HG03469 (cell line): Measurements from ENCODE around the gene FAF1.

ENCODE experiments used
- ATAC-seq: cut with Tn5 transposase; IDR thresholded peaks from one replicate; pipeline ENCODE4 v1.9.1; 2021; ENCODE audit warnings: mild to moderate bottlenecking, moderate library complexity, moderate number of reproducible peaks; ENCODE audit not compliant: unreplicated experiment

Gene FAF1

DNA sequence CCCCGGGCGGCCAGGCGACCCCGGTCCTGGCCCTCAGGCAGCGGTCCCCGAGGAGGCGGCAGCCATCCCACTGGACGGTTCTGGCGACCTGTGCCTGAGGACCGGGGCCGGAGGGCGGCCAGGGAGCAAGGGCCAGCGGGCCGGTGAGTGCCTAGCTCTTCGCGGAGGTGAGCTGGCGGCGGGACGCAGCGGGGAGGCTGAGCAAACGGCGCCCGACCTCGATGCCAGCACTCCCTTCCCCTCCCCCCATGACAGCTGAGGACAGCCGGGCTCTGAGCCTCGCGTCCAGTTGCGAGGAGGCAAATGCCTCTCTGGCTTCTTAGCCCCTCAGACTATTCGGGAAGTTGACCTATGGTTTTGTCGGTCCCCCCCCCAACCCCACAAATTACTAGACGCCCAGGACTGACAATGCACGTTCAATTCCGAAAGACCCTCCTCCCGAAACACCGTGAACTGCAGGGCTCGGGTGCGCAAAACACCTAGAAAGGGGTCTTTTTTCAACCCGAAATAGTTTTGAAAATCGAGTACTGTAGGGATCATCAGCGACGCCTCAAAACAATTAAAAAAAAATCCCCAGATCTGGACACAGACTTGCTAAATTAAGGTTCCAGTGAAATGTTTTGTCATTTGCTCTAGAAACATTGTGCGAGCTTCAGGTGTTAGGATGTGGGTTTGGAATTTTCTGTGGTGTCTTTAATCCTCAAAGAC, 18.2 kb upstream of the FAF1 start:
- no peak for ATAC-seq

DNA sequence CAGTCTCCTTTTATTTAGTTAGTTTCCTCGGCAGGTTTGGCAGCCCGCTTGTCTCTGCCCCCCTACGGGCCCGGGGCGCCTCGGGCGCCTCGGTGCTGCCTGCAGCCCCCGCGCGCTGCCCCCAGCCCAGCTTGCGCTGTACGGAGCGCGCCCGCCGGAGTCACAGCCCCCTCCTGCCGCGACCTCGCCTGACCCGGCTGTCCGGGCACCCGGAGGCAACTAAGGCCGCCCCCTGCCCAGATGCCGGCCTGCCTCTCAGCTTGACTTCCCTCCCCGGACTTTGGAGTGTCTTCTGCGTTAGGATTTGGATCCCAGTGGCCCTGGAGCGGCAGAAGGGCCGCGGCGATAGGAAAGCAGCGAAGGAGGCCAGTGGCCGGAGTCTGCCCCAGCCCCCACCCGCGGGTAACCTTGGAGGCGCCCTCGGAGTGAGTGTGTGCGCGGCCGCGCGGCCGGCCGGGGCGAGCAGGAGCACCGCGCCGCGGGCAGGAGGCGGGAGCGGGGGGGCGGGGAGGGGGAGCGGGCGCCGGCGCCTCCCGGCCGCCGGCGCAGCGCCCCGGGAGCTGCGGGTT, 17.6 kb upstream of the FAF1 start:
- no peak for ATAC-seq

DNA sequence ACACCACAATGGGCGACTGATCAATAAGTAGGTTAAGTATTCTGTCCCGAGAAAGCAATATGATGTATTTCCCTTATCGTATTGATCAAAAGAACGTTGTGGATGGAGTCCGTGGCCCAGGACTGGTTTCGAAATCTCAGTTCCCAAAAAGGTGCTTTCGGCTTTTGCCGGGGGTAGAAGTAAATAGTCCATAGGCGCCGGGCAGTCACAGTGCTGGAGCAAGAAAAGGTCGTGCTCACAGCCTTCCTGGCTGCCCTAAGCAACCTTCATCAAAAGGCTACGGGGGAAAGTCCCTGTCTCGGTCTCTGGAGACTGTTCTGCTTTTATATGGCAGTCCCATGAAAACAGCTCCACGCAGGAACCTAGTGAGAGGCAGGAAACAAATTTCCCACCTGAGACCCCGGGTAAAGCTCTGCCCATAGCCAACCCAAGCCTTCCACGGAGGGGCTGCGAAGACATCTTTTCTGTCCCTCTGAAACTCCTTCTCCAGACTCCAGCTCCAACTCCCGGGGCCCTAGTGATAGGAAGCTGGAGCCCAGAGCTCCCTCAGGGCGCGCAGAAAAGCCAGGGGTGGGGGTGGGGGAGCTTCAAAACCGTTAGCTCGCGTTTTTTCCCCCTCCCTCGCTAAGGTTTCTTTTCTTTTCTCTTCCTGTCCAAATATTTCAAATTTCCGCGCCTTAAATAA, 17.0 kb upstream of the FAF1 start:
- no peak for ATAC-seq

DNA sequence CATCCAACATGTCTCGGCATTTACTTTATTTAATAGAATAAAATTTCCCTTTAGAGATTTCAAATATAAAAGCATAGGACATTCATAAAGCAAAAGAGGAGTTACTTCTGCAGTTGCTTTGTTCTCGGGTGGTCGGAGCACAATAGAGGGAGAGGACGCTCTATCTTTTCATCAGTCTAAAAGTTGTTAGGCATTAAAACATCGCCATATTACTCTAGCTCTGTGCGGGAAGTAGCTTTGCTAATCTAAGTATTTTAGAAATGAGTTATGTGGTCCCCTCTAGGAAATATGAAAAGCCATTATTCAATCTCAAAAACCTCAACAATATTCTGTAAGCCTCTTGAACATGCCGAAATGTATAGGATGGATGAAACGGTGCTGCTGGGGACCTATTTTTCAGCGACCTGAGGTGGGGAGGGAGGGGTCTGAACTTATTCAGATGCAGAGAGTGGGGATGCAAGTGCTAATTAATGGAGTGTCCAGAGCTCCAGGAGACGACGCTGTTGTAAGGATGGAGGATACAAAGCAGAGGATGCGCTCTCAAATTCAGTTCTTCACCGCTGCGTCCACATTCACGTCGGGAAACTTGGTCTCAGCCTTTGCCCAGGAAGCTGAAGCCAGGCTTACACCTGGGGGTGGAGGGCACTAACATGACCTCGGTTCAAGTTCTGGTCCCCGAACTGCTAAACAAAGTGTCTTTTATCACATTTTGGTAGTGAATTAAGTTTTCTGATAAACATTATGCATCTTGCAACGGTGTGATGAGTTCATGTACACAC, 16.2 kb upstream of the FAF1 start:
- no peak for ATAC-seq

DNA sequence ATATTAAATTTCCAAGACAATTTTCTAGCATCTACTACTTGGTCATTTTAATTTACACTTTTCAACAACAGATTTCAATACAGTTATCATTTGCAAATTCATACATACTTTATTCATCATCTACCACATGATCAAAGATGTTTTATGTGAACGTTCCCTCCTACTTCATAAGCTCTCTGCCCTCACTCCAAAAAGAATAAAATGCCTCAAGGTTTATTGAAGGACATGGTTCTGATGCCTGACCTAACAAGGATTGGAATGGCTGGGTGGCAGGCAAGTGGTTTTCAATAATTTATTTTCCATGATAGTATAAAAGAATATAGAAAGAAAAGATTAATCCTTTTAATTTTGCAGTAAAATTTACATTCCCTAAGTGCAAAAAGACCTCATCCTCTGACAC, 15.4 kb upstream of the FAF1 start:
- ATAC-seq = no peak

DNA sequence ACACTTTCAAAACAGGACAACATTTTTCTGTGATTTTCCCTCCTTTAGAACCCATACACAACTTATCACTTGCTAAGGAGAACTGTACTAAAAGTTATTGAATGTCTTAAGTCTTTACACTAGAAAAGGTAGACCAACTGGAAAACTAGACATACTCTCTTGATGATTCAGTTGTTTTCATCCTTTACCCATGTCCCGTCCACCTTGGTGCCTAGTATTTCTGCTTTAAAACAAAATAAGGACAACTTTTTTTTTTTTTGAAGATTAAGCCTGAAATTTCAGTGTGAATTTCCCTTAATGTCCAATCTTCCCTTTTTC, 14.5 kb upstream of the FAF1 start:
- no peak for ATAC-seq

DNA sequence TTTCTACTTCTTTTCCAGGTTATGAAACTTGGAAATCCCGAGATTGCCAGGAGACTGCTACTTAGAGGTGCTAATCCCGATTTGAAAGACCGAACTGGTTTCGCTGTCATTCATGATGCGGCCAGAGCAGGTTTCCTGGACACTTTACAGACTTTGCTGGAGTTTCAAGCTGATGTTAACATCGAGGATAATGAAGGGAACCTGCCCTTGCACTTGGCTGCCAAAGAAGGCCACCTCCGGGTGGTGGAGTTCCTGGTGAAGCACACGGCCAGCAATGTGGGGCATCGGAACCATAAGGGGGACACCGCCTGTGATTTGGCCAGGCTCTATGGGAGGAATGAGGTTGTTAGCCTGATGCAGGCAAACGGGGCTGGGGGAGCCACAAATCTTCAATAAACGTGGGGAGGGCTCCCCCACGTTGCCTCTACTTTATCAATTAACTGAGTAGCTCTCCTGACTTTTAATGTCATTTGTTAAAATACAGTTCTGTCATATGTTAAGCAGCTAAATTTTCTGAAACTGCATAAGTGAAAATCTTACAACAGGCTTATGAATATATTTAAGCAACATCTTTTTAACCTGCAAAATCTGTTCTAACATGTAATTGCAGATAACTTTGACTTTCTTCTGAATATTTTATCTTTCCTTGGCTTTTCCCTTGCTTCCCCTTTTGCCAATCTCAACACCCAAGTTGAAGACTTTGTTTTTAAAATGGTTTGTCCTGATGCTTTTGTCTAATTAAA, 14.0 kb upstream of the FAF1 start:
- ATAC-seq = no peak

DNA sequence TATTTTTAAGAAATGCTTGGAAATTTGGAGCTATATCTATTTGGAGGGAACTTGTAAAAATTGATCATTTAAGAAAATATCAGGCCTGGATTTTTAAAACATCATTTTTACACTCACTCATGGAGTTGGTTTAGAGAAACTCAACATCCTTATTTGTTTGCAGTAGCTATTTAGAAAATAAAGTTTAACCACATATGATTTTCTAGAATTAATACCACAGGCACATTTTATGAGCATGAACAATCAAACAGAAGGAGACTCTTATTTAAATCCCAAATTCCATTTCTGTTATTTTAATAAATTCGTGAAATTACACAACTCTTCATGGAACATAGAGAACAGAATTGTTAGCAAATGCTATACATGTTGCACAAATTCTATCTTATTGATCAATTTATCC, 13.2 kb upstream of the FAF1 start:
- no peak for ATAC-seq

DNA sequence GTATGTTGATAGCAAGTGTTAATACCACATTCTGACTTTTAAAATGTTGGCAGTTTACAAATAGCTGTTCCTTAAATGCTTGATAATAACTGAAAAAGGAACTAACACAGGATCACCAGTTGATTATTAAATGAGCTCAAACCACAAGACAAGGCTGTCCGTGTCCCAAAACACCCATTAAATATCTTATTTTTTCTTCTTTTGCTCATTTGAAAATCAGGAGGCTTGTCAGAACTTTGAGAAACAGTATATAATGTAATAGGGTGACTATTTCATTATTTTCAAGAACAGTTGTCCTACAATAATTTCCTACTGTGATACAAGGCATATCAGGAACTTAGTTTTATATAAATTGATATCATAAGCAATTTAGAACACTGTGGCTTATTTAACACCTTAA, 12.7 kb upstream of the FAF1 start:
- ATAC-seq = no peak

DNA sequence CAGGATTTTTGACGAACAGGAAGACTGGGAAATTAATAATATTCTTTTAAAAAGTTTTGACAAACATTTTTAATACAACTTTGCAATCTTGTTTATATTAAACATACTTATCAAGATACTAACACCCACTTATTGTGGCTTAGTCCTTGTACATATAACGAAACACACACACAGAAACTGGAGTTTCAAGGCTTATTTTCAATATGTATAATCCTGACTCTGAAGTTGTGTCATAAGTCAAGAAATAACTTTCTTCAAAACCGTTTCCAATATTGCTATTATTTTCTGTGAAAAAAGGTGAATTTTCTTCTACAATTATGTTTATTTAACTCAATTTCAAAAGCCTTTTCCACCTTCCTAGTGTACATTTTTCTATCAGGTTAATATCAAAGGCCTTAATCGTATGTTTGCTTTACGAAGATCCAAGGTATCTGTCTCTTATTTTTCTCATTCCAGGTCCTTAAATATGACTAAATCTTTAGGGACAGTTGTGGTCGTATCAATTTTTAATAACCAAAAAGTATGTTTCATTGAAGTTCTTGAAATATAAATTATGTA, 11.8 kb upstream of the FAF1 start:
- ATAC-seq = no peak

DNA sequence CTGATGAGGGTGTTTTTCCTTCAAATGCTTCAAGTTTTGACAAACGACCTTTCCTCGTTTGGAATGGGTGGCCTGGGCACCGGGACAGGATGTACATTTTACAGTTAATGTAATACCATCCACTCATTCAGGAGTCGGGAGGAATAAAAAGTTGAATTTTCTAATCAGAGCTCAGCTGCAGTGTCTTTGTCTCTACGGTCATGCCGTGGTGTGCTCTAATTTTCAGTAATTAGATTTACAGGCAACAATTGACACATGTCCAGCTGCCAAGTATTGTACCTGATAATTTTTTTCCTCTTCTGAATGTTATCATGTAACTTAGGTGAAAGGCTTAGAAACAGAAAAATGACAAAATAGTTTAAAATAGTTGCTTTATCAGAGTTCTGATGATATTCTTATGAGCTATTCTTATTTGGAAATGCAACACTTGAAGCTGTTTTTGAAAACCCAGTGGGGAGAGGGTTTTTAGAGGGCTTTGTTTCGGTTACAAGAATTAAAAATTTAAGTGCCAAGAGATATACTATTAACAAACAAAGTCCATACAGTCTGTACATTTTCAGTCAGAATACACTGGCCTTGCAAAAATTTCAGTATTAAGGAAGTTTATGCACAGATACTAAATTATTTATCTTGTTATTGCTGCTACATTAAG, 11.0 kb upstream of the FAF1 start:
- ATAC-seq = no peak

DNA sequence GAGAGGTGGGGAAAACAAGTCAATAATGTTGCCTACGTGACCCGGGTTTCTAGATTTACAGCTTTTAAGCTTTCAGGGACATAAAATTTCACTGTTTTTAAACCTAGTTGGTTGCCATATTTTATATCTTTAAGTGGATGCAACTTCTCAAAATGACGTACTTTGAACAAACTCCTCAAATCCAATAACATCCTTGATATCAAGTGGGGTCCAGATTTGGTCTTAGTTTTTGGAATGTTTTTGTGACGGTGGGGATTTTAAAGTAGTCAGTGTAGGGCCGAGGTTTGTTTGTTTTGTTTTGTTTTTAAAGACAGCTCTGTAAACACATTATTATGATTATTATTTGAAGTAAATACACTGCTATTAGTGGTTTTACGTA, 10.4 kb upstream of the FAF1 start:
- no peak for ATAC-seq

DNA sequence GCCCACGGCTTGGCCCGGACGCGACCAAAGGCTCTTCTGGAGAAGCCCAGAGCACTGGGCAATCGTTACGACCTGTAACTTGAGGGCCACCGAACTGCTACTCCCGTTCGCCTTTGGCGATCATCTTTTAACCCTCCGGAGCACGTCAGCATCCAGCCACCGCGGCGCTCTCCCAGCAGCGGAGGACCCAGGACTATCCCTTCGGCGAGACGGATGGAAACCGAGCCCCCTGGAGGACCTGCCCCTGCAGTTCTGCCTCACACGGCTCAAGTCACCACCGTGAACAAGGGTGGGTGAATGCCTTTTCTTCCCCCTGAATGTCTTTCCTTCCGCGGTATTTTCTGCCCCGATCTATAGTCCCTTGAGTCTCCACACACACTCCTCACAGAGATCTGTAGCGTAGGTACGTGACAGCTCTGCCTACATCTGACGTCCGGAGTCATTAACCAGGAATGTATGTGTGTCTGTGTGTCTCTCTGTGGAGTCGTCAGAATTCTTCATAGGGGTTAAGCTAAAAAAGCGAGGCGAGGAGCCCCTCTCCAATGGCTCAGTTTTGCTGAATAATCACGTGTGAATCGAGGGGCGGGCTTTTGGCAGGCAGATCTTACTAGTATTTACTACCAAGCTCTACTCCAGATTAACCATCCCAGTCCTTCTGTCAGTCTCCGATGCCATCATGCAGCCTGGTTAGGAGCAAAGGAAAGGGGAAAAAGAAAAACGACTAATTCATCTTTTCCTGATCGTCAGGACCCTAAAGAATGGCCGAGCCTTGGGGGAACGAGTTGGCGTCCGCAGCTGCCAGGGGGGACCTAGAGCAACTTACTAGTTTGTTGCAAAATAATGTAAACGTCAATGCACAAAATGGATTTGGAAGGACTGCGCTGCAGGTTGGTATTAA, 9.8 kb upstream of the FAF1 start, which contains the start of gene CDKN2C:
CDKN2C (plus strand) TSS at position 635 of the 898 bp plus-strand sequence; CDS start at position 759, 124 bp downstream.
- ATAC-seq = no peak

DNA sequence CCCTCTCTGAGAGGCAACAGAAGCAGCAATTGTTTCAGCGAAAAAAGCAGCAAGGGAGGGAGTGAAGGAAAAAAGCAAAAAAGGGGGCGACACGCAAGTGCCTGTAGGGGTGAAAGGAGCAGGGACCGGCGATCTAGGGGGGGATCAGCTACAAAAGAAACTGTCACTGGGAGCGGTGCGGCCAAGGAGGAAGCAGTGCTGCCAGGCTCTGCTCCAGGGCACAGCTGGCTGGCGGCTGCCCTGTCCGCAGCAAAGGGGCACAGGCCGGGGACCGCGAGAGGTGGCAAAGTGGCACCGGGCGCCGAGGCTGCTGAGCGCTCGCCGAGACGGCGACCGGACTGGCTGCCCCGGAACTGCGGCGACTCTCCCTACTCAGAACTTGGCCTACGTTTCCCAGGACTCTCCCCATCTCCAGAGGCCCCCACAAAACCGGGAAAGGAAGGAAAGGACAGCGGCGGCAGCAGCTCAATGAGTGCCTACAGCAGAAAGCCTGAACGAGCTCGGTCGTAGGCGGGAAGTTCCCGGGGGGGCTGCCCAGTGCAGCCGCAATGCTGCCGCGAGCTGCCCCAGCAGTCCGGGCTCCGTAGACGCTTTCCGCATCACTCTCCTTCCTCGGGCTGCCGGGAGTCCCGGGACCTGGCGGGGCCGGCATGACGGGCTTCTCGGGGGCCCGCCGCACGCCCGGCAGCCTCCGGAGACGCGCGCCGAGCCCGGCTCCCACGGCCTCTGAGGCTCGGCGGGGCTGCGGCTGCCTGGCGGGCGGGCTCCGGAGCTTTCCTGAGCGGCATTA, 8.9 kb upstream of the FAF1 start:
- no peak for ATAC-seq

DNA sequence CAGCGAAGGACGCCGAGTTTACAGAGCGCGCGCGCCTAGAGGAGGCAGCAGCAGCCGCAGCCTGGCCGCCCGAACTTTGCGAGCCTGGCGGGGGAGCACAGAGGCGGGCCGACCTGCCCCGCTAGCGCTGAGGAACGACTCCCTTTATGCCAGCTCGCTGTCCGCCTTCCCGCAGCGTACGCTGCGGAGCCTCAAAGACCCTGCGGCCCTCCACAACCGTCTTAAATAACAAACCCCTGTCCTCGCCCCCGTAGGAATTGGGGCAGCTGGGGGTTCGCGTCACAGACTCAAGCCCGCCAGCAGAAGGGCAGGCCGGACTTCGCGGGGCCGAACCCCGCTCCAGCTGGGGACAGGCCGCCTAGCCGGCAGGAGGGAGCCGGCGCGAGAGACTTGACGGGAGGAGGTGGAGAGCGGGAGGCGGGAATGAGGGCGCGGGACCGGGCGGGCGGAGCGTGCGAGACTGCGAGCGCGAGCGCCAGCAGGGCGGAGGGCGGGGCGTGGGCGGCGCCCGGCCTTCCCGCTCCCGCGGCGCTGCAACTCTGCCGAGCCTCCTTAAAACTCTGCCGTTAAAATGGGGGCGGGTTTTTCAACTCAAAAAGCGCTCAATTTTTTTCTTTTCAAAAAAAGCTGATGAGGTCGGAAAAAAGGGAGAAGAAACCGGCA, 8.2 kb upstream of the FAF1 start:
- ATAC-seq = no peak

DNA sequence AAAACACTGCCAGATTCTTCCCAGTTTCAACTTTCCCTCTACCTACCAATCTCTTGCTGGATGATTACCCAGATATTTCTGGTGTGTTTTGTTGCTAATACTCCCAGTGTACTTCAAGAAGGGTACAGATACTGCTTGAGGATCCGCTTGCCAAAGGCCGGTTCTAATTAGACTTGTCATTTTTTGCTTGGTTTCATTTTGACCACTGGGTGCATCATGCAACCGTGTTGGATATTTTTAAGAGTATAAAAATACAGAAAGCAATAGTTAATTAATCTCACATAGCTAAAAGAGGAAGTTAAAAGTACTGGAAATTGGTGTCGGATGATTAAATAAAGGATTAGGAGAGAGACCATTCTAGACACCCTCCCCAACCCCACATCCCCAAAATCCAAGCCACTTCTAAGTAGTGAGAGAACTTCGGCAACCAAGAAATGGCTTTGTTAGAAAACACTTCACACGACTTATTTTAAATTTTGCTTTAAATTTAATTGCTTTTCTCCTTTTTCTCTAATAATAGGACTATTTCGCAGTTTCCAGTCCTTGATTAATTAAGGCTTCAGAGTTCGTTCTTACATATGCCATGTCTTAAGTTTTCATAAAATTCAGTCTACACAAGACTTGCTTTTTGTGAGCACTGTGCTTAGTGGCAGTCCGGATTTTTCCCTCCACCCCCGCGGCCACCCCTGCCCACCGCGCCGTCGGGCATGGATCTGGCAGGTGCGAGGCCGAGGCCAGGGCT, 7.5 kb upstream of the FAF1 start:
- no peak for ATAC-seq

DNA sequence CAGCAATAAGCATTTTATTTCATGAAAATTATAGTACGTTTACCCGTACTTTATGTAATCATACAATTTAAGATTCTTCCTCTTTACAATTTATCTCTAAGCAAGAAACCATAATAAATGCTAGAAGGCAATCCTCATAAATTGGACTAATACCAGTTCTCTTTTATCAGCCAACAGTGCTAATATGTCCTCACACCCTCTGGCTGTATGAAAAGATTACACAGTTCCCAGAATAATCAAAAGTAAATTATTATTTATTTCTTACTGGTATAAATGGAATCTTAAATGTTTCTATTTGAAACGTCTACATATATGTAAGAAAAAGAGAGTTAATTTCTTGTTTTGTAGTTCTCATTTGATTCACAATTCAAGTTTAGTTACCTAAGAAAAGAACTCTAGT, 6.9 kb upstream of the FAF1 start:
- ATAC-seq = no peak
